ENCODE measurements around the gene SLC35B2.

Gene SLC35B2

GRCh38 chr6:44221961-44222335 lies 35.4 kb downstream of the SLC35B2 start:
- peaks cover 6% of the 10 kb centered on the region for H3K27me3 Mint-ChIP-seq
- H3K9me3 Mint-ChIP-seq, result no peaks in the 10 kb centered on the region
- H3K4me1 Mint-ChIP-seq, result peaks cover 57% of the 10 kb centered on the region
- DNase-seq, result no peak
- no peak overlapping the region for H3K27ac Mint-ChIP-seq
- no peak for ATAC-seq
- H3K36me3 Mint-ChIP-seq (ENCODE audit: low read depth), result peaks cover 11% of the 10 kb centered on the region
- H3K4me3 Mint-ChIP-seq, result peak overlapping the region; percentile 91

- peak; percentile 58 for ATAC-seq
- peaks cover 9% of the 10 kb centered on the region for H3K27me3 Mint-ChIP-seq
- no peak overlapping the region for H3K4me3 Mint-ChIP-seq
- H3K9me3 Mint-ChIP-seq, result no peaks in the 10 kb centered on the region
- H3K27ac Mint-ChIP-seq, result peak overlapping the region; percentile 15
- peaks cover 57% of the 10 kb centered on the region for H3K4me1 Mint-ChIP-seq
- peaks cover 11% of the 10 kb centered on the region for H3K36me3 Mint-ChIP-seq (ENCODE audit: low read depth)
- peak; percentile 80 for DNase-seq
These were observed 35.9 kb downstream of the SLC35B2 start for GRCh38 chr6:44221291-44221960.

- Mint-ChIP-seq H3K27me3 (peaks cover 9% of the 10 kb centered on the region), H3K27ac (peak overlapping the region; percentile 15), H3K9me3 (no peaks in the 10 kb centered on the region), H3K36me3 (ENCODE audit: low read depth) (peaks cover 11% of the 10 kb centered on the region), H3K4me1 (peaks cover 54% of the 10 kb centered on the region), H3K4me3 (no peak overlapping the region)
- no peak for ATAC-seq
- no peak for DNase-seq
These were observed 36.4 kb downstream of the SLC35B2 start for GRCh38 chr6:44220913-44221290.

GRCh38 chr6:44219815-44220784 lies 37.2 kb downstream of the SLC35B2 start:
- Mint-ChIP-seq H3K9me3 (no peaks in the 10 kb centered on the region), H3K4me1 (peaks cover 49% of the 10 kb centered on the region), H3K27me3 (peaks cover 9% of the 10 kb centered on the region), H3K36me3 (ENCODE audit: low read depth) (peaks cover 9% of the 10 kb centered on the region), H3K4me3 (peak overlapping the region; percentile 36), H3K27ac (no peak overlapping the region)
- ATAC-seq (no peak), DNase-seq (no peak)

GRCh38 chr6:44219053-44219814 lies 38.1 kb downstream of the SLC35B2 start:
- peak overlapping the region; percentile 24 for H3K4me3 Mint-ChIP-seq
- peak; percentile 3 for ATAC-seq

GRCh38 chr6:44217332-44218143 lies 39.8 kb downstream of the SLC35B2 start:
- Mint-ChIP-seq H3K27me3 (peaks cover 9% of the 10 kb centered on the region), H3K27ac (no peak overlapping the region), H3K36me3 (ENCODE audit: low read depth) (no peaks in the 10 kb centered on the region), H3K9me3 (no peaks in the 10 kb centered on the region), H3K4me3 (no peak overlapping the region), H3K4me1 (peaks cover 33% of the 10 kb centered on the region)
- ATAC-seq (no peak), DNase-seq (no peak)

More at GRCh38 chr6:44219053-44219814, 38.1 kb downstream of the SLC35B2 start:
- Mint-ChIP-seq H3K4me1 (peaks cover 40% of the 10 kb centered on the region), H3K36me3 (ENCODE audit: low read depth) (peaks cover under 1% of the 10 kb centered on the region), H3K9me3 (no peaks in the 10 kb centered on the region), H3K27me3 (peaks cover 9% of the 10 kb centered on the region), H3K27ac (no peak overlapping the region)
- peak; percentile 37 for DNase-seq

GRCh38 chr6:44216677-44217331 lies 40.5 kb downstream of the SLC35B2 start, which contains the start of gene MYMX:
MYMX (plus strand) TSS chr6:44216926; CDS start chr6:44217472, 546 bp downstream.
- H3K9me3 Mint-ChIP-seq, result no peaks in the 10 kb centered on the region
- H3K36me3 Mint-ChIP-seq (ENCODE audit: low read depth), result no peaks in the 10 kb centered on the region
- peaks cover 26% of the 10 kb centered on the region for H3K4me1 Mint-ChIP-seq
- no peak within 1 kb of the TSS for H3K27ac Mint-ChIP-seq
- DNase-seq, result no peak
- H3K27me3 Mint-ChIP-seq, result peaks cover 9% of the 10 kb centered on the region
- no peak for ATAC-seq
- H3K4me3 Mint-ChIP-seq, result no peak within 1 kb of the TSS

GRCh38 chr6:44214307-44214706 lies 43.0 kb downstream of the SLC35B2 start:
- H3K4me3 Mint-ChIP-seq, result no peak overlapping the region
- H3K27me3 Mint-ChIP-seq, result peaks cover 6% of the 10 kb centered on the region
- peaks cover 11% of the 10 kb centered on the region for H3K4me1 Mint-ChIP-seq
- no peaks in the 10 kb centered on the region for H3K9me3 Mint-ChIP-seq
- ATAC-seq (no peak), DNase-seq (no peak)
- H3K27ac Mint-ChIP-seq, result no peak overlapping the region
- H3K36me3 Mint-ChIP-seq (ENCODE audit: low read depth), result no peaks in the 10 kb centered on the region

GRCh38 chr6:44211284-44211683 lies 46.0 kb downstream of the SLC35B2 start:
- no peak overlapping the region for H3K27ac Mint-ChIP-seq
- H3K36me3 Mint-ChIP-seq (ENCODE audit: low read depth), result no peaks in the 10 kb centered on the region

GRCh38 chr6:44207966-44208365 lies 49.4 kb downstream of the SLC35B2 start:
- Mint-ChIP-seq H3K27ac (no peak overlapping the region), H3K4me1 (no peaks in the 10 kb centered on the region), H3K9me3 (no peaks in the 10 kb centered on the region), H3K36me3 (ENCODE audit: low read depth) (no peaks in the 10 kb centered on the region), H3K4me3 (no peak overlapping the region), H3K27me3 (peaks cover 2% of the 10 kb centered on the region)
- ATAC-seq, result no peak
- DNase-seq, result no peak

More at GRCh38 chr6:44211284-44211683, 46.0 kb downstream of the SLC35B2 start:
- Mint-ChIP-seq H3K9me3 (no peaks in the 10 kb centered on the region), H3K27me3 (peaks cover 2% of the 10 kb centered on the region), H3K4me1 (no peaks in the 10 kb centered on the region), H3K4me3 (no peak overlapping the region)
- ATAC-seq, result no peak
- no peak for DNase-seq

Measured in activated naive CD8-positive, alpha-beta T cell treated with anti-CD3 and anti-CD28 coated beads, Interleukin-2, amount 50 U/mL, for 24 hours (primary cell).